HCT116 (cell line): ENCODE measurements around the gene ANXA3. TPM values are rescaled to one million over a fixed set of nuclear protein-coding genes. Genes with fewer than 3 reads are reported as not detected.

Experiments used
- ATAC-seq: fragments of 200-7000 bp; cut with Tn5 transposase; 2 replicates; pipeline ENCODE4 v1.9.1; 2020; ENCODE audit warnings: mild to moderate bottlenecking, moderate library complexity
- BruUV-seq: library from RNA; stranded (reverse); fragments of 400-500 nt; replicated peaks from 2 replicates; lab custom pipeline; 2021; lab: Mats Ljungman, UMichigan
- CTCF ChIA-PET: fragments of 300-600 bp; sonication (Branson Sonifier 250); formaldehyde crosslinking; loops from one replicate; lab custom pipeline; 2021; ENCODE audit warnings: antibody characterized with exemption; lab: Charles Lee
- POLR2A ChIA-PET: fragments of 300-600, 350-600 bp; sonication (Branson Sonifier 250); formaldehyde crosslinking; loops from one replicate; lab custom pipeline; 2021; ENCODE audit warnings: antibody characterized with exemption; lab: Charles Lee
- RAD21 ChIA-PET, 2 experiments: fragments of 300-600 bp; sonication (Branson Sonifier 250); formaldehyde crosslinking; loops; one replicate each; lab custom pipeline; 2023; ENCODE audit warnings: low total read pairs in 2 of 2; ENCODE audit not compliant: uncharacterized antibody in 2 of 2, unreplicated experiment in 2 of 2, low non-redundant PET in 1 of 2; lab: Charles Lee
- DNase-seq: peaks from one replicate; pipeline ENCODE4 v3.0.0-alpha.2; 2010; ENCODE audit warnings: low read depth, low spot score
- H2AFZ ChIP-seq: fragments of 200-600 bp; shearing (Covaris generic), sonication (generic); 2 replicates; pipeline ENCODE4 v1.6.1; 2017; ENCODE audit warnings: low read depth, mixed run types, mixed read lengths, antibody characterized with exemption, low read length; ENCODE audit not compliant: poor library complexity, severe bottlenecking
- H3K27ac ChIP-seq: 2 replicates; pipeline ENCODE4 v1.5.1; 2012; ENCODE audit warnings: low read depth, low read length
- H3K27me3 ChIP-seq: fragments of 200-600 bp; sonication (generic); 2 replicates; pipeline ENCODE4 v1.6.1; 2016; ENCODE audit warnings: mixed run types, low read length, mixed read lengths; ENCODE audit not compliant: insufficient read depth
- H3K36me3 ChIP-seq, 2 experiments: fragments of 200-500 bp in 1 of 2; fragments of 200-600 bp in 1 of 2; sonication (Bioruptor generic) in 1 of 2; sonication (generic) in 1 of 2; 2 replicates each; pipeline versions ENCODE4 v1.5.1 to v1.6.1; 2014 to 2016; ENCODE audit warnings: low read length in 2 of 2, inconsistent platforms in 1 of 2, mixed read lengths in 1 of 2, mixed run types in 1 of 2; ENCODE audit not compliant: insufficient read depth in 2 of 2, control insufficient read depth in 1 of 2
- H3K4me1 ChIP-seq, 2 experiments: fragments of 200-600 bp in 1 of 2; sonication (generic) in 1 of 2; 2 replicates each; pipeline versions ENCODE4 v1.5.1 to v1.6.1; 2012 to 2017; ENCODE audit warnings: low read length in 2 of 2, inconsistent platforms in 1 of 2, mild to moderate bottlenecking in 1 of 2, mixed read lengths in 1 of 2, mixed run types in 1 of 2, moderate library complexity in 1 of 2; ENCODE audit not compliant: insufficient read depth in 2 of 2, control insufficient read depth in 1 of 2
- H3K4me2 ChIP-seq: fragments of 200-600 bp; sonication (generic); 2 replicates; pipeline ENCODE4 v1.6.1; 2017; ENCODE audit warnings: mixed run types, low read length, mixed read lengths
- H3K4me3 ChIP-seq, 2 experiments: fragments of 200-600 bp in 1 of 2; sonication (generic) in 1 of 2; replicated peaks in 1 of 2; 2 replicates each; pipeline ENCODE4 v1.5.1; 2011 to 2016; ENCODE audit warnings: low read length in 2 of 2, control low read depth in 1 of 2, low read depth in 1 of 2, mild to moderate bottlenecking in 1 of 2, mixed read lengths in 1 of 2, mixed run types in 1 of 2
- H3K79me2 ChIP-seq: fragments of 200-600 bp; sonication (generic); 2 replicates; pipeline ENCODE4 v1.6.1; 2017; ENCODE audit warnings: mild to moderate bottlenecking, mixed run types, low read length, moderate library complexity, mixed read lengths; ENCODE audit not compliant: insufficient read depth
- H3K9ac ChIP-seq: fragments of 200-600 bp; sonication (generic); 2 replicates; pipeline ENCODE4 v1.6.1; 2016; ENCODE audit warnings: low read length, mixed read lengths
- H3K9me2 ChIP-seq: fragments of 200-600 bp; sonication (generic), shearing (Covaris generic); 2 replicates; pipeline ENCODE4 v1.6.1; 2017; ENCODE audit warnings: mixed run types, mild to moderate bottlenecking, moderate library complexity; ENCODE audit not compliant: insufficient read depth
- H3K9me3 ChIP-seq, 2 experiments: fragments of 200-500 bp in 1 of 2; fragments of 200-600 bp in 1 of 2; sonication (Bioruptor generic) in 1 of 2; sonication (generic) in 1 of 2; 2 replicates each; pipeline ENCODE4 v1.6.1; 2014 to 2017; ENCODE audit warnings: low read length in 2 of 2, mixed read lengths in 2 of 2, inconsistent platforms in 1 of 2, low read depth in 1 of 2, mild to moderate bottlenecking in 1 of 2, mixed run types in 1 of 2, moderate library complexity in 1 of 2; ENCODE audit not compliant: control insufficient read depth in 1 of 2, insufficient read depth in 1 of 2
- H4K20me1 ChIP-seq: fragments of 200-600 bp; sonication (generic), shearing (Covaris generic); 2 replicates; pipeline ENCODE4 v1.6.1; 2017; ENCODE audit warnings: mixed run types, mild to moderate bottlenecking, moderate library complexity; ENCODE audit not compliant: insufficient read depth
- ELF1 ChIP-seq: IDR thresholded peaks from 2 replicates; pipeline ENCODE4 v1.6.1; 2012; ENCODE audit warnings: low read depth, borderline replicate concordance
- EZH2 ChIP-seq: fragments of 200-600 bp; sonication (generic); IDR thresholded peaks from 2 replicates; pipeline ENCODE4 v1.6.1; 2017; ENCODE audit warnings: antibody characterized with exemption, mixed run types
- MAX ChIP-seq: IDR thresholded peaks from 2 replicates; pipeline ENCODE4 v1.6.1; 2012
- SRF ChIP-seq: IDR thresholded peaks from 2 replicates; pipeline ENCODE4 v1.6.1; 2012; ENCODE audit warnings: low read depth
- ZBTB33 ChIP-seq: IDR thresholded peaks from 2 replicates; pipeline ENCODE4 v1.6.1; 2011; ENCODE audit warnings: mild to moderate bottlenecking, low read length, moderate library complexity; ENCODE audit not compliant: insufficient replicate concordance; ENCODE audit errors: extremely low read depth
- intact Hi-C: fragments of 100-400 bp; cut with micrococcal nuclease; formaldehyde crosslinking; loops from 2 replicates; pipeline ENCODE4 v1.10.0; 2022
- total RNA-seq: library from RNA; stranded (reverse); gene quantifications from one replicate; pipeline ENCODE4 v1.2.1, GENCODE V29; 2021; ENCODE audit not compliant: unreplicated experiment
- TF ChIP-seq, protein P1 (sequence below): IDR thresholded peaks from 2 replicates; pipeline ENCODE4 v1.6.1; 2012; ENCODE audit warnings: low read depth

ANXA3 gene
- total RNA-seq, 1 experiment from 2014 or later: 158 TPM

GRCh38 chr4:78603384-78603783, 51.8 kb downstream of the ANXA3 start:
- intact Hi-C loops: no loop called here
- H3K4me2 ChIP-seq: no peak overlapping the region
- no peaks in the 10 kb centered on the region for H3K9me3 ChIP-seq
- no peaks in the 10 kb centered on the region for H3K27me3 ChIP-seq
- no peak overlapping the region for H3K27ac ChIP-seq
- no peaks in the 10 kb centered on the region for H3K4me1 ChIP-seq
- TF ChIP-seq MAX: no peak
- TF ChIP-seq ELF1: no peak
- no peak for TF ChIP-seq SRF
- TF ChIP-seq ZBTB33: no peak
- TF ChIP-seq EZH2: no peak
- TF ChIP-seq, protein P1, sequence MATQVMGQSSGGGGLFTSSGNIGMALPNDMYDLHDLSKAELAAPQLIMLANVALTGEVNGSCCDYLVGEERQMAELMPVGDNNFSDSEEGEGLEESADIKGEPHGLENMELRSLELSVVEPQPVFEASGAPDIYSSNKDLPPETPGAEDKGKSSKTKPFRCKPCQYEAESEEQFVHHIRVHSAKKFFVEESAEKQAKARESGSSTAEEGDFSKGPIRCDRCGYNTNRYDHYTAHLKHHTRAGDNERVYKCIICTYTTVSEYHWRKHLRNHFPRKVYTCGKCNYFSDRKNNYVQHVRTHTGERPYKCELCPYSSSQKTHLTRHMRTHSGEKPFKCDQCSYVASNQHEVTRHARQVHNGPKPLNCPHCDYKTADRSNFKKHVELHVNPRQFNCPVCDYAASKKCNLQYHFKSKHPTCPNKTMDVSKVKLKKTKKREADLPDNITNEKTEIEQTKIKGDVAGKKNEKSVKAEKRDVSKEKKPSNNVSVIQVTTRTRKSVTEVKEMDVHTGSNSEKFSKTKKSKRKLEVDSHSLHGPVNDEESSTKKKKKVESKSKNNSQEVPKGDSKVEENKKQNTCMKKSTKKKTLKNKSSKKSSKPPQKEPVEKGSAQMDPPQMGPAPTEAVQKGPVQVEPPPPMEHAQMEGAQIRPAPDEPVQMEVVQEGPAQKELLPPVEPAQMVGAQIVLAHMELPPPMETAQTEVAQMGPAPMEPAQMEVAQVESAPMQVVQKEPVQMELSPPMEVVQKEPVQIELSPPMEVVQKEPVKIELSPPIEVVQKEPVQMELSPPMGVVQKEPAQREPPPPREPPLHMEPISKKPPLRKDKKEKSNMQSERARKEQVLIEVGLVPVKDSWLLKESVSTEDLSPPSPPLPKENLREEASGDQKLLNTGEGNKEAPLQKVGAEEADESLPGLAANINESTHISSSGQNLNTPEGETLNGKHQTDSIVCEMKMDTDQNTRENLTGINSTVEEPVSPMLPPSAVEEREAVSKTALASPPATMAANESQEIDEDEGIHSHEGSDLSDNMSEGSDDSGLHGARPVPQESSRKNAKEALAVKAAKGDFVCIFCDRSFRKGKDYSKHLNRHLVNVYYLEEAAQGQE: no peak
- H3K36me3 ChIP-seq: peaks cover 4 to 73% of the 10 kb centered on the region in 2 experiments; a peak in 3 of 4 replicates
- POLR2A ChIA-PET: no interaction called here
- DNase-seq: no peak
- no peaks in the 10 kb centered on the region for H4K20me1 ChIP-seq
- no peak overlapping the region for H3K9ac ChIP-seq
- H3K79me2 ChIP-seq: no peaks in the 10 kb centered on the region
- no TSS peak for BruUV-seq
- no peak for ATAC-seq
- RAD21 ChIA-PET: no interaction called here
- CTCF ChIA-PET: no interaction called here
- no peaks in the 10 kb centered on the region for H3K9me2 ChIP-seq
- no peak overlapping the region for H2AFZ ChIP-seq
- no peak overlapping the region for H3K4me3 ChIP-seq
